HL-60 (cell line): ENCODE measurements around the gene PRIM1.

ENCODE experiments used
- GABPA ChIP-seq: IDR thresholded peaks from 2 replicates; pipeline ENCODE4 v1.6.1; 2012; ENCODE audit warnings: low read depth
- POLR2AphosphoS5 ChIP-seq: IDR thresholded peaks from 2 replicates; pipeline ENCODE4 v1.6.1; 2012; ENCODE audit warnings: low read depth
- REST ChIP-seq: IDR thresholded peaks from 2 replicates; pipeline ENCODE4 v1.6.1; 2012; ENCODE audit warnings: low read depth; ENCODE audit not compliant: insufficient replicate concordance
- SPI1 ChIP-seq: IDR thresholded peaks from 2 replicates; pipeline ENCODE4 v1.6.1; 2012; ENCODE audit warnings: low read depth, mild to moderate bottlenecking, borderline replicate concordance
- TF ChIP-seq, protein P1 (sequence below): IDR thresholded peaks from one replicate; pipeline ENCODE4 v1.5.1; 2011; ENCODE audit warnings: low read length, control low read depth, inconsistent platforms; ENCODE audit not compliant: insufficient read depth

DNA sequence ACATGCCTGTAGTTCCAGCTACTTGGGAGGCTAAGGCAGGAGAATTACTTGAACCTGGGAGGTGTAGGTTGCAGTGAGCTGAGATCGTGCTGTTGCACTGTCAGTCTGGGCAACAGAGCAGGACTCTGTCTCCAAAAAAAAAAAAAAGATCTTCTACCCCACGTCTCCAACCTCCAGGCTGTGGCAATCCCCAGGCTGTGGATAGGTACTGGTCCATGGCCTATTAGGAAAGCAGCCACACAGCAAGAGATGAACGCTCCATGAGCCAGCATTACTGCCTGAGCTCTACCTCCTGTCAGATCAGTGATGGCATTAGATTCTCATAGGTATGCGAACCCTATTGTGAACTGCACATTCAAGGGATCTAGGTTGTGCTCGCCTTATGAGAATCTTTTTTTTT, 58.0 kb downstream of the PRIM1 start:
- TF ChIP-seq POLR2AphosphoS5: no peak
- TF ChIP-seq, protein P1, sequence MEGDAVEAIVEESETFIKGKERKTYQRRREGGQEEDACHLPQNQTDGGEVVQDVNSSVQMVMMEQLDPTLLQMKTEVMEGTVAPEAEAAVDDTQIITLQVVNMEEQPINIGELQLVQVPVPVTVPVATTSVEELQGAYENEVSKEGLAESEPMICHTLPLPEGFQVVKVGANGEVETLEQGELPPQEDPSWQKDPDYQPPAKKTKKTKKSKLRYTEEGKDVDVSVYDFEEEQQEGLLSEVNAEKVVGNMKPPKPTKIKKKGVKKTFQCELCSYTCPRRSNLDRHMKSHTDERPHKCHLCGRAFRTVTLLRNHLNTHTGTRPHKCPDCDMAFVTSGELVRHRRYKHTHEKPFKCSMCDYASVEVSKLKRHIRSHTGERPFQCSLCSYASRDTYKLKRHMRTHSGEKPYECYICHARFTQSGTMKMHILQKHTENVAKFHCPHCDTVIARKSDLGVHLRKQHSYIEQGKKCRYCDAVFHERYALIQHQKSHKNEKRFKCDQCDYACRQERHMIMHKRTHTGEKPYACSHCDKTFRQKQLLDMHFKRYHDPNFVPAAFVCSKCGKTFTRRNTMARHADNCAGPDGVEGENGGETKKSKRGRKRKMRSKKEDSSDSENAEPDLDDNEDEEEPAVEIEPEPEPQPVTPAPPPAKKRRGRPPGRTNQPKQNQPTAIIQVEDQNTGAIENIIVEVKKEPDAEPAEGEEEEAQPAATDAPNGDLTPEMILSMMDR: no peak
- no peak for TF ChIP-seq GABPA
- TF ChIP-seq SPI1: no peak
- TF ChIP-seq REST: no peak
